ENCODE measurements around the gene DGKD.

The DGKD gene

DNA sequence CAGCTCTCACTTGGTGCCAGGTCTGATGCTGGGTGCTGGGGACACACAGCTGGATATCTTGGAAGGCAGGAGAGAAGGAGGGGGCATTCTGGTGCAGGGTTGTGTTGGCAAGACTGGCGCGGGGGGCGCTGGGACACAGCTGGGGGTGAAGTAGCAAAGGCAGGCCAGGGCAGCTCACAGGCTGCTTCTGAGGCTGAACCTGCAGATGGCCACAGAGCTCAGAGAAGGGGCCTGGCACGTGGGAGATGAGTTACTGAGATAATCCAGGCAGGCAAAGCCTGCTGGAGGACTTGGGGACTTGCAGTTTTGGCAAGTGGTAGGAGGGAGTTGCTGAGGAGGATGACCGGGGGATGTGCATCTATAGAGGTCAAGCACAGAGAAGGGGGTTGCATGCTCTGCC is 16.2 kb upstream of the DGKD start:
- DNase-seq, result no peak

DNA sequence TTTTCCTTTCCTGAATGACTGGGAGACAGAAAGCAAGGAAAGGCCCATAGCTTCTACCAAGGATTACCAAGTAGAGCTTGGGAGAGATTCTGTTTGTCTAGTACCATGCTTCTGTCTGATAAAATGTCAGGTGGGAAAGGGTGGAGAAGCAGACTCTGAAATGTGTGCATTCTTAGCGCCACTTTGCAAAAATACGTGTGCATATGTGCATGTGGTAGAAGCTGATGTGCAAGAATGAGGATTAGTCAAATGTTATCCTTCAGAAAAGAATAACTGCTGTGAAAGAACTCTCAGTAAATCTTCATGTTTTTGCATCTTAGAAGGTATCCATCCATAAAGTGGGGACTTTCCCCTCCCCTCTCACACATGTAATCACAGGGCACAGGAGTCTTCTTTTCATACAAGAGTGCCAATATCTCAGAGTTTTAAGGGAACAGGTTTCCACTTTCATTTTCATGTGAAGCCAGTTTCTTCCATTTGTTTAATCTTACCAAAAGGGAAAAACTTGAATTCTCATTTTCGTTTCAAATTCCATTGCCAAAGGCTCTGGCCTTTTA is 15.4 kb upstream of the DGKD start:
- no peak for DNase-seq

DNA sequence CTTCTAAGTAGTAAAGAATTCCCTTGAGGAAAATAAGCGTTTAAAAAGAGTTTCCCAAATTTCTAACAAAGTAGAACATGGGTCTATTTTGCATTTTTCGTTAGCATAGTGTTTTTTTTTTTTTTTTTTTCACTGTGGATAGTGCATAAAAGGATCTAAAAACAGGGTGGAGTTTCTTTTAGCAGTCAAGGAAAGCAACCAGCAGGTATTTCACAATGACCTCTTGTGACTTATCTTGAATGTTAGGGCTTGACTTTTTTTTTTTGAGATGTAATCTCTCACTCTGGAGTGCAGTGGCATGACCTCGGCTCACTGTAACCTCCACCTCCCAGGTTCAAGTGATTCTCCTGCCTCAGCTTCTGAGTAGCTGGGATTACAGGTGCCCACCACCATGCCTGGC is 14.9 kb upstream of the DGKD start:
- DNase-seq, result no peak

DNA sequence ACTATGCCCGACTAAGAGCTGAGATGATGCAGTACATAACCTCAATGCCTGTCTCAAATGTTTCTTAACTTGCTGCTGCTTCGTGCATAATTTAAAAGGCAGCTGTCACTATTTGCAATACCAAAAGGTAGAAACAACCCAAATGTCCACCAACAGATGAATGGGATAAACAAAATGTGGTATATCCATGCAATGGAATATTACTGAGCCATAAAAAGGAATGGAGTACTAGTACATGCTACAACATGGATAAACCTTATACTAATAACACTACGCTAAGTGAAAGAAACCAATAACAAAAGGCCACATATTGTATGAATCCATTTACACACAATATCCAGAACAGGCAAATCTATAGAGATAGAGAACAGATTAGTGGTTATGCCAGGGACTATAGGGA is 13.0 kb upstream of the DGKD start:
- no peak for DNase-seq

DNA sequence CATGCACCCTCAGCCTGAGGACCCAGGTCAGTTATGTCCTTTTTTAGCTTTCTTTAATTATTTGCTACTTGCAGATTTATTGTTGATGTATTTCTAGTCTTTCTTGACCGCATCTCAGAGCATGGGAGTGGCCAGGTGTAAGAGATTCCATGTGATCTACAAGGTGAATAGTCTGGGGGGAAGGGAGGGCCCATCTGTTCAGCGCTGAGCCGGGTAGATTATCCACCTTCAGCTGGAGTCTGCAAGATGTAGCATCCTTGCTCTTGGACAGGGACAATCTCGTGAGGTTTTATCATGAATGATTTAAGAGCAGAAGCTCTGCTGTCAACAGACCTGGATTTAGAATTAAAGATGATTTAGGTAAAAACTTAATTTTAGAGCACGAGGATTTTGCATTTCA is 12.0 kb upstream of the DGKD start:
- DNase-seq, result no peak

DNA sequence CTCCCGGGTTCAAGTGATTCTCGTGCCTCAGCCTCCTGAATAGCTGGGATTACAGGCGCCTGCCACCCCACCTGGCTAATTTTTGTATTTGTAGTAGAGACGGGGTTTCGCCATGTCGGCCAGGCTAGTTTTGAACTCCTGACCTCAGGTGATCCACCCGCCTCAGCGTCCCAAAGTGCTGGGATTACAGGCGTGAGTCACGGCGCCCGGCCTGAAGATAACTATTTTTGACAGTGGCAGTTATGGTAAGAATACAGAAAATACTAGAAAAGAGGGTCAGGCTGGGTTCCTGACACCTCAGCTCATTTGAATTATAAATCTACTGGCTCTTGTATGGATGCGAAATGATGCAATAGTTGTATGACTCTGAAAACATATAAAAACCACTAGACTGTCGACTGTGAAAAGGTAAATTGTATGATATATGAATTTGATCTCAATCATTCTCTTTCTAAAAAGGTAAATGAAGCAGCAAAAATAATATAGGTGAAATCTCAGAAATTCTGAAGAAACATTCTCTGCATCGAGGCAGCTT is 11.1 kb upstream of the DGKD start:
- DNase-seq, result no peak

DNA sequence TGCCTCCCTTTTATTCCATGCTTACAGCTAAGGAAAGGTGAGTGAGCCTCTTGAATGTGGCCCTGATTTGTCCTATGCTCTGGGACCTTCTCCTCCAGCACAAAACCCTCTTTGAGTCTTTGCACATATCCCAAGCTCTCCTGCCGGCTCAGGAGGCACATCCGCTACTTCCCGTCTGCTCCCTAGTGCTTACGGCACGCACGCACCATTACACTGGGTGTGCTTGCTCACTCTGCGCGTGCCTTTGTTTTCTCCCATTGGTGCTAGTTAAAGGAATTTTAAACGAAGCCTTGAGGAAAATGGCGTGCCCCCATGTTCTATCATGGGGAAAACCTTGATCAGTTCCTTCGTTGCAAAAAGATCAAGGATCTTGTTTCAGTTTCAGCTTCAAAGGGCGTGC is 7.9 kb upstream of the DGKD start:
- no peak for DNase-seq

DNA sequence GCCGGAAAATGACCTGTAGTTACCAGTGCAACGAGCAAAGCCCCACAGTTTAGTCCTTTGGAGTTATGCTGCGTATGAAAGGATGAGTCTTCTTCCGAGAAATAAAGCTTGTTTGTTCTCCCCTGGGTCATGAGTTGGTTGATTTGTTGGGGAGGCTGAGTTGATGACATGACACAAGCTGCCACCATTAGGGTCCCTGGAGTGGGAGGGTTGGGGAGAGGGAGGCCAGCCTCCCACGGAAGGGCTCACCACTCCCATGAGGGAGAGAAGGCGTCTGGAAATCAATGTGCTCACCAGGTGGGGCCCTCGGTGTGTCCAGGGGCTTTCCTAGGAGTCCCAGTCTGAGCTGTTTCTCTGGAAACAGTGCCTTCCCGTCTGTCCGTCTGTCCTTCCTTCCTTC is 7.4 kb upstream of the DGKD start:
- DNase-seq, result no peak

DNA sequence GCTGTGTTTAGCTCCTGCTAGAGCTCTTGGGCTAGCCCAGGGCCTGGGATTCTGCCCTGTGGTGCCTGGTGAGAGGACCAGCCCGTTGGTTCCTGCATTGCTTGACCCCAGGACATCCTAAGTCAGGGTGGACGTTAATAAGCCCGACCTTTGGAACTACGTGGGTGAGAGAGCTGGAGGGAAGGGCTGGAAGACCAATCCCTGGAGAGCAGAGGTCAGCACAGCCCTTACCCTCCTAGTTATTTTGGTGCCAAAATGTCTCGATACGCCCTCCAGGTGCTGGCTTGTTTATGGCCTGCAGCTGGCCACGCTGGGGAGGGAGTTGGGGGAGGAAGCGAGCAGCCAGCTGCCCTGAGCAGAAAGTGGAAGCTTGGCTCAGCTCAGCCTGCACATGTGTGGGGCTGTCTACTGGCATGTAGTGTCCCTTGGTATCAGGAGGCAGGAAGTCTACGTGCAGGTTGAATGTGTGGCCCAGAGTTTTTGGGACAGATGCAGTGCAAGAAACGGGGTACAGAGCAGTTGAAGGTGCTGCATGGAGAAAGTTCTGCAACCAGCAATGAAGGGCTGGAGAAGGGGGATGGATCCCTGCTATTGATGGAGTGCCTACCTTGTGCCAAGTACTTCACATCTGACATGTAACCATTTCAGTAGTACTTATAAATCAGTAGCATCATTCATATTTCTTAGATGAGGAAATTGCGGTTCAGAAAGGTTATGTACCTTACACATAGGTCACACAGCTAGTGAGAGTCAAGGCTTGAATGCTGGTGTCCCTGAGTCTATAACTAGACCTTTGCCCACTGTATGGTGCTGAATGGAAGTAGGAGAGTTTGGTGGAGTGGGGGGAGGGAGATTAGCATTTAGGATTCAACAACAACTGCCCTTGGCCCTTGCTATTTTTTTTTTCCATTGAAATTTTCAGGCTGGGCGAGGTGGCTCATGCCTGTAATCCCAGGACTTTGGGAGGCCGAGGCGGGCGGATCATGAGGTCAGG is 5.0 kb upstream of the DGKD start:
- no peak for DNase-seq

DNA sequence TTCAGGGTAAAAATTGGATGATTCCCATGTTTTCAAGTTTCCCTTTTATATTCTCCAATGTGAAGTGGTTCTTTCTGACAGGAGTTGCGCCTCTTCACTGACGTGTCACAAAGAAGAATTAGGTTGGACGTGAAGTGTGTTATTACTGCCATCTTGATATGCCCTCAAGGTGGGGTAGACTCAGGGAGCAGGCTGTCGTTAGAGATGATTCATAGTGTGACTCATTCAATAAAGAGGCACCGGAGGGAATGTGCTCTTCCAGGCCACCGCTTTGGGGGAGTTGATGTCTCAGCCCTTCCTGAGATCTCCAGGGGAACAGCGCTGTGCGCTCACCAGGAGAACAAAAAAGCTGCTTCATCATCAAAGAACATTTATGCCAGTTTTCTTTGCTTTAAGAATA is 3.6 kb upstream of the DGKD start:
- DNase-seq, result no peak

DNA sequence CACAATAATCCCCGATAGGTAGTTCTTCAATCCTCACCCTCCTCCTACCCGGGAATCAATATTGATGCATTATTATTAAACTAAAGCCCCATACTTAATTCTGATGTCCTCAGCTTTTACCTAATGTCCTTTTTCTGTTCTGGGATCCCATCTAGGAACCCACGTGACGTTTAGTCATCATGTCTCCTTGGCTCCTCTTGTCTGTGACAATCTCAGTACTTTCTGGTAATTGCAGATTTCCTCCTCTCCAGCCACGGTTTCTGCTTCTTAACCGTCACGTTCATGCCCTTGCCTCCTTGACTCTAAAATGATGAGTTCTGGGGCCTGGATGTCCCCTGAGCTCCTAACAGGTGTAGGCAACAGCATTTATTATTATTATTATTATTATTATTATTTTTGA is 2.9 kb upstream of the DGKD start:
- no peak for DNase-seq

DNA sequence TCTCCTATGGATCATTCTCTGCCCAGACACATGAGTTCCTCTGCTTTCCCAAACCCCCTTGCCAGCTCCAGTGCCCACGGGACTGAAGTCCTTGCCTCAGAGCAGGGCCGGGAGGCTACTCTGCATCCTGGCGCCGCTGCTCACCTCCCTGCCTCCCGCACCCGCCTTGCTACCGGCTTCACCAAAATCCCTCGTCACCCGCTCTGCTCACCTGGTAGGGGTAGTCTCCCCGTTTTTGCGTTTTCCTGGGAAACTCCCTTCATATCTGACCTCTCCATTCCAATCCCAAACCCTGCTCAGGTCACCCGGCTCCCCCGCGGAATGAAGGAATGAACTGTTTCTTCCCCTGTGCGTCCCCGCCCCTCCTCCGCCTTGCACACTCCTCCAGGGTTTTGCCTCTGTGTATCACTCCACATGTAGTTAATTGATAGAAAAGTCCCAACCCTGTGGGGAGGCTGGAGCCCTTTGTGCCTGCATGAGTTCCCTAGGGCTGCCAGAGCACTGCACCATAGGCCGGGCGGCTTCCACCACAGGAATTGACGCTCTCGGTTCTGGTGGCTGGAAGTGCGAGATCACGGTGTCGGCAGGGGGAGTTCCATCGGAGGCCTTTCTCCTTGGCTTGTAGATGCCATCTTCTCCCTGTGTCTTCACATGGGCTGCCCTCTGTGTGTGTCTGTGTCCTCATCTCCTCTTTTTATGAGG is 2.0 kb upstream of the DGKD start:
- no peak for DNase-seq

DNA sequence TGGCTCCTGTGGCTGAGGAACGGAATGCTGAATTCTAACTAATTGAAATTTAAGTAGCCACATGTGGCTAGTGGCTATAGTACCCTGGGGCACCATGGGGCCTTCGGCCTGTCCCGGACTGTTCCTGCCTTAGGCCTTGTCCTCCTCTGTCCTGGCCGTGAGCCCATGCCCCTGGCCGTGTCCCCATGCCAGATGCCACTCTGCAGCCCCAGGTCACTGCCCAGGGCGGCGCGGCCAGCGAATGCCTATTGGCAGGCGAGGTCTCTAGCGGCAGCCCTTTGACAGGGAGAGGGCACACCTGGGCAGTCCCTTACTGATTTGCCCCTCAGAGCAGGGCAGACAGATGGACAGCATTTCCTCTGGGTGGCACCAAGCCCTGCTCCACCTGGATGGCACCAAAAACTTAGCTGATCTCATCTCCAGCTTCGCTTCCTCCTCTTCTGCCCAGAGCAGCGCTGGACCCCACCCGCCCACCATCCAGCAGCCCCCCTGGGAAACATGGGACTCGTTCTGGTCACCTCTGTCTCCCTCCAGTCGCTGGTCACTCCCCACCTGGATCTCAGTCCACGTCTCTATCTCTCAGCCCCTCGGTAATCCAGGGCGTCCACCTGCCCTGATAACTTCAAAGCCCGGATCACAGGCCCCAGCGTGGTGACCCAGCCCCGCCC is 1.1 kb upstream of the DGKD start:
- no peak for DNase-seq

DNA sequence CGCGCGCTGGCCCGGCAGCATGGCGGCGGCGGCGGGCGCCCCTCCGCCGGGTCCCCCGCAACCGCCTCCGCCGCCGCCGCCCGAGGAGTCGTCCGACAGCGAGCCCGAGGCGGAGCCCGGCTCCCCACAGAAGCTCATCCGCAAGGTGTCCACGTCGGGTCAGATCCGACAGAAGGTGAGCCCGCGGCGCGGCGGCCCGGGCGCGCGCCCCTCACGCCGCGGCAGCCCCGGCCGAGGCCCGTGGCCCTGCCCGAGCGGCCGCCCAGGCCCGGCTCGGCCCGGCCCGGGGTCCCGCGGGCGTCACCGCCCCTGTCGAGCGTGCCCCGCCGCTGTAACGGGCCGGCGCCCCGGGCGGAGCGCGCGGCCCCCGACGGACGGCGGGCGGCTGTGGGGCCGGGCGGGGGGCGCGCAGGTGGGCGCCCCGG is 218 bp downstream of the DGKD start:
- DNase-seq, result no peak

DNA sequence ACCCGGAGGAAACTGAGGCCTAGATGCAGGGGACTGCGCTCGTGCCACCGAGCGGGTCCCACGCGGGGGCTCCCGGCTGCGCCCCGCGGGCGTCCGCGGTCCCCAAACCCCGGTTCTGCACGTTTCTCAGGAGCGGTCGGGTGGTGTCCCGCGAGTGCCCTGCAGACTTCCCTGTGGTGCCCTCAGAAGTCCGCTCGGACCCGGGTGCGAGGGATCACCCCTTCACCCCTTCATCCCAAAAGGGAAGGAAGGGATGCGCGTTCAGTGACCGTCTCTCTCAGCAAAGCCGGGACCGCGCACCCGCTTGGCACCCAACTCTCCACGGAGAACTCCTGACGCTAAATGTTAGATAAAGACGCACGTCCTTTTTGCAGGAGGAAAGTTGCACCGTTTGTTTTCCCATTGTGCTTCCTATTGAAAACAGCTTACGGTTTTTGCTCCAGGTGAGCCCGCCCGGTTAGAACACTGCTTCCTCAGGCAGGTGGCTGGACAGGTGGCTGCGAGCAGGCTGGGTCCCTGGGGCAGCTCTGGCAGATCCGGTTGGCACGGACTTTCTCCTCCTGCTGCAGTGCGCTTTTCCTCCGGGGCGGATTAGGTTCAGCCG is 779 bp downstream of the DGKD start:
- no peak for DNase-seq

DNA sequence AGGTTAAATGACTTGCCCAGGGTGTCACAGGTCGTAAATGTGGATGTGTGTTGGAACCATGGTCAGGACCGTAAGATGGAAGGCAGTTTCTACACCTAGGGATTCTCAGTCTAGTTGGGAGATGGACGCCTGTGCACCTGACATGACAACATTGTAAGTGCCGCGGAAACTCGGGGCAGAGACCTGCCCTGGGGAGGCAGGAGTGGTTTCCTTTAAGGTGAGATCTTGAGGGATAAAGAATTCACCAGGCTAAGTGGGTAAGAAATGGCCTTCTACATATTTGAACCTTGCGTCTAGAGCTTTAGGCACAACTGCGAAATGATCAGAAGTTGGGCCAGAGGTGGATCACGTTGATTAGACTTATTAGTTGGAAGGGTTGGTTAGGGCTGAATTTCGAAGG is 1.6 kb downstream of the DGKD start:
- DNase-seq, result no peak

DNA sequence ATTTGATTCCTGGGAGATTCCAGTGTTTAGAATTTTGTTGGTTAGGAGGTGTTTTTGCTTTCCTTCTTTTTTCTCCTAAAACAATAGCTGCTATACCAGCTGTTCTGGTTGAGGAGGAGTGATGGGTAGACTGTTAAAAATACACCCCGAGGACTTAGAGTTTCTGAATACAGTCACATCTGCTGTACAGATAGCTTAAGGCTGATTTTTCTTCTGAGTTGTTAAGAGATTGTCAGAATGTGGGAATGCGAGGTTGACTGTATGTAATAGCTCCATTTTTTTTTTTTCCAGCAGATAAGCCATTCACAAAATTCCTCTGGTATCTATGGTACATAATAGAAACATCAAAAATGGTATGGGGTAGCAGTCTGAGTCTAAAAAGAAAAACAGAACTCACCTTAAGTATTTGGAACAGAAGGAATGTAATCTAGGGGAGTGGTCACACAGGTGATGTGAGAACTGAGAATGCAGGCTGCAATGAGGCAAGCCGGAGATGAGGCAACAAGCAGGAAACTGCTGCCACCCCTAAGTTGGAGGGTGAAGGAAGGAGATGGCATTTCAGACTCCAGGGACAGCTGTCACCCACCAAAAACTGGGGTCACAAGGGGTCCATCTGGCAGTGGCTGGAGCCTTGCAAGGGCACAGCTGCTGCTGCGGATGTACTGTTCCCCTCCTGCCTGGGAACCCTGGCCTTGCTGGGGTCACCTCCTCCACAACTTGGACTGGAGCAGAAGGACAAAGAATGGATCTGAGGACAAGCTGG is 2.4 kb downstream of the DGKD start:
- no peak for DNase-seq

DNA sequence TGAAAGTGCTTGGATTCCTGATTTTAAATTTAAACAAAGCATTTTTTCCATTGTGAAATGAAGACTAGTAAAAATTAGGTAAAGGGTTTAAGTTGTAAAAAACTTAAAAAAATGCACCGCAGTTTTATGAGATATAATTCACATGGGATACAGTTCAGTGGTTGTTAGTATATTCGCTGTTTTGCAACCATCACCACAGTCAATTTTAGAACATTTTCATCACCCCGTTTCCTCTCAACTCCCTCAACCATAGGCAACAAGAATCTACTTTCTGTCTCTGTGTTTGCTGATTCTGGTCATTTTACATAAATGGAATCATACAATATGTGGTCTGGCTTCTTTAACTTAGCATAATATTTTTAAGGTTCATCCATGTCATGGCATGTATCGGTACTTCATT is 4.0 kb downstream of the DGKD start:
- no peak for DNase-seq

DNA sequence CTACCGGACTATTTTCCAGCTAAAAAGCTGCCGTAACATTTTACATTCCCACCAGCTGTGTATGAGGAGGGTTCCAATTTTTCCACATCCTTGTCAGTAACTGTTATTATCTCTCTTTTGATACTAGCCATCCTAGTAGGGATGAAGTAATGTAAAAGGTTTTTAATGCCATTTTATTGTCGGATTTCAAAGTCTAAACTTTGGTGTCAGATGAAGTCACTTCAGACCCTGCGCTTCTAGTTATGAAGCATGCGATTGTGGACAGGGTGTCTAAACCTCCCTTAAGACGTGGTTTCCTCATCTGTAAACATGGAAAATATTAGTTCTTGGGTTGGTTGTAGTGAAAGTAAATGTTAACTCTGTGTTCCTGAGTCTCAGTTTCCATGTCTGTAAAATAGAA is 4.7 kb downstream of the DGKD start:
- no peak for DNase-seq

DNA sequence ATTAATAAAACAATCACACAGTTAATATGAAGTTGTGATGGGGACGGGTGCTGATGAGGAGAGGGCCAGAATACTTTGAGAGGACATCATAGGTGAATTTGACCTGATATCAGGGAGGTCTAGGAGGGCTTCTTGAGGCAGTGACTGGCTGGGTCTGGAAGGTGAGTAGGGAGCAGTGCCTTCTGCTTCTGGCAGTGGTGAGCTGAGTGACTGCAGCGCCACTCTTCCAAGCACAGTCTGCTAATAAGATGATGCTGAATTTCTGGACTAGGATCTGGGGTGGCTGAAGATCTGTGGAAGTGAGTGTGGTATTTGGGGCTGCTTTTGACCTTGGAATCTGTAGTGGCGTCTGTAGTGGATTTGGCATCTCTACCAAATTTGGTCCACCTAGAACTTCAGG is 5.5 kb downstream of the DGKD start:
- DNase-seq, result no peak

DNA sequence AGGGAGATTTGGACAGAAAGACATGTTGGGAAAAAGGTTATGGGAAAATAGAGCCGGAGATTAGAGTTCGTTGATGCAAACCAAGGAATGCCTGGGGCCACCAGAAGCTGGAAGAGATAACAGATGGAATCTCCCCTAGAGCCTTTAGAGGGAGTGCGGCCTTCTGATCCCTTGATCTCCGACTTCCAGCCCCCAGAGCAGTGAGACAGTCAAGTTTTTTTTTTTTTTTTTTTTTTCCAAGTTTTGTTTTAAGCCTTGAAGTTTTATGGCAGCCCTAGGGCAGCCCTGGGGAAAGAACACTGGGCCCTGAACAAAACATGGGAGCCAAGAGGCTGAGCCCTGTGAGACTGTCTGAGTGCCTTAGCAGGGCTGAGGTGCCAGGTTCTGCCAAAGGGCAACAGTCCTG is 6.5 kb downstream of the DGKD start:
- DNase-seq, result no peak

DNA sequence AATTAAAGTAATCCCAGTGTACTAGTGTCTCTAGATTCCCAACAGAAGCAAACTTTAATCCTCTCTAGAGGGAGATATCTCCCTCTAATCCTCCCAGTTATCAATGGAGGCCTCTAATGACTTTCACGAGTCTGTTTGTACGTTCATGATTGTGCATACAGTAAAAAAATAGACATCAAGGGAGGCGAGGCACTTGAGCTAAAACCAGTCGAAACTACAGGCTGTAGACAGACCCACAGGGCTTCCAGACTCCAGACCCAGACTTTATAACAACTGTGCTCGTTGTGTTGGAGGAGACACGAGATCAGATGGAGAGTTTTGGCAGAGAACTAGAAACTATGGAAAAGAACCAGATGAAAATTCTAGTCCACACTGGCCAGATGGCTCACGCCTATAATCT is 7.0 kb downstream of the DGKD start:
- DNase-seq, result no peak
